HepG2 (cell line): Measurements from ENCODE around the gene DNTTIP2. TPM values are rescaled to one million over a fixed set of nuclear protein-coding genes. Genes with fewer than 3 reads are reported as not detected.

Experiments
- ETV6 ChIP-seq: sonication (generic); formaldehyde crosslinking; conservative IDR thresholded peaks from 2 replicates; pipeline ENCODE4 v1.4.0; 2020; ENCODE audit warnings: missing genetic modification reagents
- FOXK1 ChIP-seq: sonication (generic); formaldehyde crosslinking; IDR thresholded peaks from 2 replicates; pipeline ENCODE4 v1.4.0; 2020; ENCODE audit warnings: low read depth, missing genetic modification reagents, borderline replicate concordance
- GMEB2 ChIP-seq: IDR thresholded peaks from 2 replicates; pipeline ENCODE4 v1.6.1; 2016; ENCODE audit warnings: missing biosample characterization, missing genetic modification reagents, low read depth
- LBX2 ChIP-seq: sonication (generic); formaldehyde crosslinking; IDR thresholded peaks from 2 replicates; pipeline ENCODE4 v1.5.0; 2020; ENCODE audit warnings: missing genetic modification reagents, mild to moderate bottlenecking, borderline replicate concordance
- MEF2D ChIP-seq: sonication (generic); formaldehyde crosslinking; IDR thresholded peaks from 2 replicates; pipeline ENCODE4 v1.5.1; 2020; ENCODE audit warnings: mild to moderate bottlenecking, missing genetic modification reagents
- PAXIP1 ChIP-seq: sonication (generic); formaldehyde crosslinking; conservative IDR thresholded peaks from 2 replicates; pipeline ENCODE4 v1.4.0; 2020; ENCODE audit warnings: mild to moderate bottlenecking, missing genetic modification reagents, moderate library complexity
- SMYD3 ChIP-seq: sonication (generic); formaldehyde crosslinking; IDR thresholded peaks from 2 replicates; pipeline ENCODE4 v1.8.1; 2023; ENCODE audit warnings: mild to moderate bottlenecking, missing genetic modification reagents
- TEAD2 ChIP-seq: sonication (generic); formaldehyde crosslinking; IDR thresholded peaks from 2 replicates; pipeline ENCODE4 v1.9.0; 2021; ENCODE audit warnings: missing genetic modification reagents
- THYN1 ChIP-seq: sonication (generic); formaldehyde crosslinking; IDR thresholded peaks from 2 replicates; pipeline ENCODE4 v1.8.1; 2023; ENCODE audit warnings: low read depth, mild to moderate bottlenecking, moderate library complexity, missing genetic modification reagents, borderline replicate concordance
- ZIK1 ChIP-seq: sonication (generic); formaldehyde crosslinking; IDR thresholded peaks from 2 replicates; pipeline ENCODE4 v1.5.0; 2020; ENCODE audit warnings: mild to moderate bottlenecking, low read depth, missing genetic modification reagents, borderline replicate concordance
- ZNF326 ChIP-seq: sonication (generic); formaldehyde crosslinking; IDR thresholded peaks from 2 replicates; pipeline ENCODE4 v1.4.0; 2020; ENCODE audit warnings: missing genetic modification reagents, borderline replicate concordance
- ZNF407 ChIP-seq: sonication (generic); formaldehyde crosslinking; IDR thresholded peaks from one replicate; pipeline ENCODE4 v1.5.1; 2020; ENCODE audit warnings: mild to moderate bottlenecking, missing genetic modification reagents; ENCODE audit errors: not compliant biosample characterization
- ZSCAN21 ChIP-seq: sonication (generic); formaldehyde crosslinking; IDR thresholded peaks from 2 replicates; pipeline ENCODE4 v1.8.0; 2022; ENCODE audit warnings: mild to moderate bottlenecking, missing genetic modification reagents, moderate library complexity, borderline replicate concordance
- polyA plus RNA-seq, 8 experiments: library from polyadenylated mRNA; depleted of rRNA in 3 of 8; stranded (reverse) in 7 of 8; unstranded in 1 of 8; fragments of >200 nt; fragmentation: Illumina TruSeq in 4 of 8; extraction: Trizol in 4 of 8; gene quantifications; 2 replicates each; pipeline versions ENCODE4 v1.2.1 to v1.2.3, GENCODE V29; 2011 to 2016; ENCODE audit warnings: low read depth in 4 of 8, missing spikeins in 1 of 8, mixed read lengths in 1 of 8; ENCODE audit not compliant: insufficient read depth in 1 of 8
- total RNA-seq, 5 experiments: library from RNA; depleted of rRNA; stranded (reverse); fragments of >200 nt; fragmentation: Illumina TruSeq; extraction: Trizol; gene quantifications; 2 replicates each; pipeline ENCODE4 v1.2.3, GENCODE V29; 2016; ENCODE audit warnings: low read depth in 1 of 5

Gene DNTTIP2
- total and polyA plus RNA-seq, 2 of the 13 experiments (the other 11 are each of a cell fraction or from before 2014, with no cell fraction given), result 11.4 to 63.3 TPM

GRCh38 chr1:93846992-93847810 lies 31.8 kb downstream of the DNTTIP2 start (continued):
- TF ChIP-seq ZSCAN21 (CRISPR knock-in tag), result peak; percentile 66
- no peak for TF ChIP-seq THYN1 (CRISPR knock-in tag)
- peak; percentile 48; the same call in 1 of the 2 replicates for TF ChIP-seq FOXK1 (CRISPR knock-in tag)
- peak; percentile 56; the same call in 1 of the 2 replicates for TF ChIP-seq ZIK1 (CRISPR knock-in tag)
- TF ChIP-seq GMEB2 (CRISPR knock-in tag), result no peak
- TF ChIP-seq SMYD3, result no peak
- TF ChIP-seq ETV6 (CRISPR knock-in tag), result peak; percentile 45; the same call in 1 of the 2 replicates
- no peak for TF ChIP-seq LBX2 (CRISPR knock-in tag)
- no peak; the same call in none of the 2 replicates for TF ChIP-seq MEF2D (CRISPR knock-in tag)
- TF ChIP-seq ZNF407 (CRISPR knock-in tag), result no peak
- TF ChIP-seq ZNF326 (CRISPR knock-in tag), result no peak
- no peak for TF ChIP-seq TEAD2 (CRISPR knock-in tag)
- no peak for TF ChIP-seq PAXIP1 (CRISPR knock-in tag)
